GM12873 (cell line): ENCODE measurements around the gene EIF4H.

ENCODE experiments used
- CTCF ChIP-seq: IDR thresholded peaks from 2 replicates; pipeline ENCODE4 v1.5.1; 2012; ENCODE audit warnings: low read depth, mild to moderate bottlenecking, moderate library complexity, low read length, control low read depth; ENCODE audit not compliant: insufficient read depth; ENCODE audit errors: missing control alignments

The EIF4H gene

GRCh38 chr7:74138945-74139843 lies 35.0 kb upstream of the EIF4H start:
- no peak for TF ChIP-seq CTCF

- no peak for TF ChIP-seq CTCF
These were observed 32.5 kb upstream of the EIF4H start for GRCh38 chr7:74141705-74142104.

GRCh38 chr7:74143383-74143782 lies 30.8 kb upstream of the EIF4H start:
- no peak for TF ChIP-seq CTCF

GRCh38 chr7:74148491-74148890 lies 25.7 kb upstream of the EIF4H start:
- TF ChIP-seq CTCF = no peak

GRCh38 chr7:74149071-74149470 lies 25.1 kb upstream of the EIF4H start:
- no peak for TF ChIP-seq CTCF

GRCh38 chr7:74149603-74150002 lies 24.6 kb upstream of the EIF4H start:
- TF ChIP-seq CTCF = no peak

- no peak for TF ChIP-seq CTCF
These were observed 20.4 kb upstream of the EIF4H start for GRCh38 chr7:74153736-74154135.
